ENCODE measurements around the gene LUC7L2.
"Not testable (repeated sequence)": the region's sequence is repeated elsewhere in the genome, so short reads cannot be mapped to it uniquely, and the experiment has no call there.

LUC7L2 gene

DNA sequence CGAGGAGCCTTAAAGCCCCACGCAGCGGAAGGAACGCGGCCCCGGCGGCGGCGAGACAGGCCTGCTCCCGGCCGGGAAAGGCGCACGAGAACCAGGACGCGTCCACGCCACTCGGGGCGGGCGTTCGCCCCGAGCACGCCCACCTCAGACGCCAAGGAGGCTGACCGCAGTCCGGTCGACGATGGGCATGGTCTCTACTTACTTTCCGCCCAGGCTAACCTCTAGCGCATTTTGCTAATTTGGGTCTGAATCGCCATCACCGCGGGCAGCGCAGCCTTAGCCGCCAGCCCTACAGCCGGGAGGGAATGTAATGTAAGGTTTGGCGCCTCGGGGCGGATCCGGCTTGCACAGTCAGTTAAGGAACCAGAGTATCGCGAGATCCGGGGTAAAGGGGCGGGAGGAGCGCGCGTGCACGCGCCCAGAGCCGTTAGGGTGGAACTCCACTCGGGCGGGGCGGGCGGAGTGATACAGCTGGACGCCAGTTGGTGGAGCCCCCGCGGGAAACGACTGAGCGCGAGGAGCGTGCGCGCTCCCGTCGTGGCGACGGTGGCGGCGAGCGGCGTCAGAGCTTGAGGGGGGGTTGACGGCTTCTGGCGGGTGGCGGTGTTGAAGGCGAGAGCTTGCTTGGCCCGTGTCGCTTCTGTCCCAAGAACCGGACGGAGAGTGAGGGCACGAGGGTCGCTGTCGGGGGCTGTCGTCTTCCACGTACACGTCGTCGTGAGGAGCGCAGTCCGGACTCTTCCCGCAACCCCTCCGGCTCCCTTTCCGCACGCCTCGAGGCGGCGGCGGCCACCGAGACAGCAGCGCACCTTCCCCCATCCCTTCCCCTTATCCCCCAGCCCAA, at the start of gene LUC7L2:
TSS of gene LUC7L2 (plus strand) at position 529 of the 844 bp plus-strand sequence. CDS start 368 bp downstream, outside the sequence.
- DNase-seq (ENCODE audit: low spot score), result peak; percentile 100

DNA sequence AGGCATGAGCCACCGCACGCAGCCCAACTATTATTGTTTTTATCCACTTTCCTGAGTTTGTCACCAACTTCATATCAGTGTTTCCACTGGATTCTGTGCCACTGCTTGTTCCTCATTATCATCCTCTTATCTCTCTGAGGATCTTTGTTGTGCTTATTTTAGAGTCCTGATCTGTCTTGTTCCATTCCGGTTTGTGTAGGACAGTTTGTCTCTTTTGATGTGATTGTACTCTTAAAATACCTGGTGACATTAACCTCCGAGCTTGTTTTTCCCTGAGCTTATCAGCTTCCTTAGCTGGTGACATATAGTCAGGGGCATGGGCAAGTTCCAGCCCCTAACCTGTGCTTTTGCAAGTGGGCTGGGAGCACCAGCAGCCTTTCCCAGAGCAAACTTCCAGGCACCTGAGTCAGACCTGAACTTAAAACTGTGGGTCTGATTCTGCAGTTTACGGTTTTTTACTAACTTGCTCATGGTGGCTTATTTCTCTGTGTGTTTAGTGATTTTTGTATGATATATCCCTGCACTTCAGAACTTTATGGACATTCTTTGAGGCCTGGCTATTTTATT, 41.7 kb upstream of the LUC7L2 start:
- DNase-seq (ENCODE audit: low spot score), result no peak

GRCh38 chr7:139321071-139321745, 38.5 kb upstream of the LUC7L2 start:
- DNase-seq (ENCODE audit: low spot score), result no peak

- DNase-seq (ENCODE audit: low spot score), result not testable (repeated sequence)
Measured at GRCh38 chr7:139324709-139325108, 35.0 kb upstream of the LUC7L2 start.

DNA sequence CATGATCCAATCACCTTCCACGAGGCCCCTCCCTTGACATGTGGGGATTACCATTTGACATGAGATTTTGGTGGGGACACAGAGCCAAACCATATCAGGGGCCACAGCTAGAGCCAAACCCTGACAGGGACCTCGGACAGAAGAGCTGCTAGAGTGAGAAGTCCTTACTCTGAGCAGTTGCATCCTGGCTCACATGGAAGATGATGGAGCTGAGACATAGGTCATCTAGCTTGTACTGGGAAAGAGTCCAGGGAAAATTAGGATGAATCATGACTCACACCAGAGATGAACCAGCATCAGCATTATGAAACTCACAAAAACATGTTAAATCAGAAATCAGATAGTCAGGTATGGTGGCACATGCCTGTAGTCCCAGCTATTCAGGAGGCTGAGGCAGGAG, 31.3 kb upstream of the LUC7L2 start:
- DNase-seq (ENCODE audit: low spot score), result no peak

GRCh38 chr7:139329119-139329518, 30.6 kb upstream of the LUC7L2 start:
- DNase-seq (ENCODE audit: low spot score), result no peak

GRCh38 chr7:139330333-139331030, 29.2 kb upstream of the LUC7L2 start:
- DNase-seq (ENCODE audit: low spot score), result no peak

GRCh38 chr7:139332697-139333359, 26.9 kb upstream of the LUC7L2 start:
- DNase-seq (ENCODE audit: low spot score), result no peak

GRCh38 chr7:139333443-139333842, 26.3 kb upstream of the LUC7L2 start:
- DNase-seq (ENCODE audit: low spot score), result not testable (repeated sequence)

GRCh38 chr7:139334399-139335150, 25.1 kb upstream of the LUC7L2 start:
- DNase-seq (ENCODE audit: low spot score), result no peak

- DNase-seq (ENCODE audit: low spot score), result no peak
Measured at GRCh38 chr7:139339025-139339424, 20.7 kb upstream of the LUC7L2 start.

DNA sequence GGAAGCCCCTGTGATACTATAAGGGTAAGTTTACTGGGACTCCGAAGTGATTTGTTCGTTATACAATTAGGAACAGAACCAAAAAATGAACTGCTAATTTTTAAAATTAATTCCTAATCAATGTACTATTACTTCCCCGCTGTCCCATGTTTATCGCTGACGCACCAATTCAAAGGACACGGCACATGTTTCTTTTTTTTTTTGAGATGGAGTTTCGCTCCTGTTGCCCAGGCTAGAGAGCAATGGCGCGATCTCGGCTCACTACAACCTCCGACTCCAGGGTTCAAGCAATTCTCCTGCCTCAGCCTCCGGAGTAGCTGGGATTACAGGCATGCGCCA, 20.0 kb upstream of the LUC7L2 start:
- no peak for DNase-seq (ENCODE audit: low spot score)

- peak; percentile 100 for DNase-seq (ENCODE audit: low spot score)
Measured at GRCh38 chr7:139340037-139340807, 19.5 kb upstream of the LUC7L2 start.

- DNase-seq (ENCODE audit: low spot score), result no peak
Measured at GRCh38 chr7:139340808-139341057, 19.0 kb upstream of the LUC7L2 start.

GRCh38 chr7:139341058-139341775, 18.5 kb upstream of the LUC7L2 start, which contains the start of gene FMC1:
Gene FMC1 (plus strand): TSS chr7:139341337. CDS start chr7:139341385, 48 bp downstream.
- DNase-seq (ENCODE audit: low spot score), result peak; percentile 95

DNA sequence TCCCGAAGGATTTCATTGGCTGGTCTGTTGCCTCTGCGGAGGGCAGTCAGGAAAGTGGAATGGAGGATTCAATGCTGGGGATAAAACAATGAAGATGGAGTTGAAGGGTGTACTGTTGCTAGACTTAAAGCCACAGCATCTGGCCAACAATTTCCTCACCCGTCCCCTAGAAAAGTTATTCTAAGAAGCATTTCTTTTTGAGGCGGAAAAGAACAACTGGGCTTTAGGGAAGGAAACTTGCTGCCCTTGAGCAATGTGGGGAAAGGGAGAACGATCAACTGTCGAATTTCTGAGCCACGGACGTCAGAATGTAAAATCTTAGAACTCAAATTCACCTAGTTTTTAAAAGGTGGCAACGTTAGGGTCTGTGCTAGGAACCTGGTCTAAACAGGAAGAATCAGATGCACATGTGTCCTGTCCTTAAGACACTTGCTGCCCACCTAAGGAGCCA, 17.9 kb upstream of the LUC7L2 start:
- no peak for DNase-seq (ENCODE audit: low spot score)

- DNase-seq (ENCODE audit: low spot score), result no peak
Measured at GRCh38 chr7:139345042-139345441, 14.7 kb upstream of the LUC7L2 start.

DNA sequence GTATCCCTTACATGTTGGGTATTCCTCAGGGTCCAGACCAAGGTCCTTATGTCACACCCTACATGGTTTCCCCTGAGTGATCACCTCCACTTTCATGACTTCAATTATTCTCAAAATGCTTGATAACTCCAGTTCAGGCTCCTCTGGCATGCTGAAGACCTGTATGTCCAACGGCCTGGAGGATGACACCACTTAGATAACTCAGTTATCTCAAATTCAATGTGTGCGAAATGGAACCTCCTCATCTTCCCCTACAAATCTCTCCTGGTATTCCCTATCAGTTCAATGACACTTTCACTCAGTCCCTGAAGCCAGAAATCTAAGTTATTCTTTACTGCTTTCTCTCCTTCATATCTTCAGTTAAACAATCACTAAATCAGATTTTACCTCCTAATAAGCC, 8.7 kb upstream of the LUC7L2 start:
- DNase-seq (ENCODE audit: low spot score), result no peak

DNA sequence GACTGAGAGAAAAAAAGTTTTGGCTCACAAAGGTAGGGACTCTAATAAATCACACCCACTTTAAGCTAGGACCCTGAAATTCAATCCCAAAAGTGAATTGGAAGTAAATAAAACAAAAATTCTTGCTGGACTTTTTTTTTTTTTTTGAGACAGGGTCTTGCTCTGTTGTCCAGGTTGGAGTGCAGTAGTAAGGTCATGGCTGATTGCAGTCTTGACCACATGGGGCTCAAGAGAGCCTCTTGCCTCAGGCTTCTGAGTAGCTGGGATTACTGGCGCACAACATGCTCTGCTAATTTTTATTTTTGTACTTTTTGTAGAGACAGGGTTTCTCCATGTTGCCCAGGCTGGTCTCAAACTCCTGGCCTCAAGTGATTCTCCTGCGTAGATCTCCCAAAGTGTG, 5.0 kb upstream of the LUC7L2 start:
- no peak for DNase-seq (ENCODE audit: low spot score)

- no peak for DNase-seq (ENCODE audit: low spot score)
Measured at GRCh38 chr7:139355320-139355719, 4.4 kb upstream of the LUC7L2 start.

Measured in LoVo (cell line).